IMR-90 (cell line): ENCODE results near the gene USP7. TPM values are rescaled to one million over a fixed set of nuclear protein-coding genes. Genes with fewer than 3 reads are reported as not detected.
A peak's percentile ranks its signal among the peaks of the same experiment; 100 is the strongest.

Source experiments
- ATAC-seq: fragments of 200-7000 bp; cut with Tn5 transposase; 2 replicates; pipeline ENCODE4 v1.9.1; 2020; ENCODE audit warnings: low read depth, mild to moderate bottlenecking, moderate library complexity
- BruUV-seq: library from RNA; stranded (reverse); fragments of 400-500 nt; replicated peaks from 2 replicates; lab custom pipeline; 2021; lab: Mats Ljungman, UMichigan
- CTCF ChIA-PET: fragments of 300-600 bp; formaldehyde crosslinking; extraction: SDS; loops from one replicate; lab custom pipeline; 2021; ENCODE audit warnings: antibody characterized with exemption; lab: Yijun Ruan, JAX
- POLR2A ChIA-PET: fragments of 300-600 bp; sonication (Branson Sonifier 250); formaldehyde crosslinking; loops from one replicate; lab custom pipeline; 2022; ENCODE audit warnings: antibody characterized with exemption; ENCODE audit not compliant: unreplicated experiment; lab: Charles Lee
- DNase-seq: peaks from one replicate; pipeline ENCODE4 v3.0.0; 2013
- H2AFZ ChIP-seq: replicated peaks from 2 replicates; pipeline ENCODE3; 2013; ENCODE audit warnings: low read length, mild to moderate bottlenecking; ENCODE audit not compliant: poor library complexity
- H2AK5ac ChIP-seq: 2 replicates; pipeline ENCODE4 v1.6.1; 2013; ENCODE audit warnings: low read depth, low read length, inconsistent platforms
- H2AK9ac ChIP-seq: replicated peaks from 2 replicates; pipeline ENCODE3; 2013; ENCODE audit warnings: mild to moderate bottlenecking, low read depth, low read length, moderate library complexity; ENCODE audit not compliant: poor library complexity
- H2BK120ac ChIP-seq: 2 replicates; pipeline ENCODE4 v1.6.1; 2013; ENCODE audit warnings: low read depth, low read length, inconsistent platforms
- H2BK15ac ChIP-seq: 3 replicates; pipeline ENCODE4 v1.6.1; 2013; ENCODE audit warnings: low read depth, low read length, inconsistent platforms
- H2BK20ac ChIP-seq: 2 replicates; pipeline ENCODE4 v1.6.1; 2013; ENCODE audit warnings: low read depth, mild to moderate bottlenecking, inconsistent platforms, low read length, moderate library complexity
- H2BK5ac ChIP-seq: 2 replicates; pipeline ENCODE4 v1.6.1; 2013; ENCODE audit warnings: mild to moderate bottlenecking, low read depth, low read length, inconsistent platforms; ENCODE audit not compliant: poor library complexity, severe bottlenecking
- H3K14ac ChIP-seq: replicated peaks from 2 replicates; pipeline ENCODE4 v1.6.1; 2013; ENCODE audit warnings: low read depth, low read length, inconsistent platforms
- H3K18ac ChIP-seq: 2 replicates; pipeline ENCODE4 v1.6.1; 2013; ENCODE audit warnings: low read depth, low read length, control low read depth
- H3K23ac ChIP-seq: 2 replicates; pipeline ENCODE4 v1.6.1; 2013; ENCODE audit warnings: low read depth, low read length, inconsistent platforms
- H3K27ac ChIP-seq: 2 replicates; pipeline ENCODE4 v1.5.1; 2013; ENCODE audit warnings: mild to moderate bottlenecking, control low read depth, low read length; ENCODE audit not compliant: insufficient read depth
- H3K27me3 ChIP-seq: 2 replicates; pipeline ENCODE4 v1.6.1; 2013; ENCODE audit warnings: low read length; ENCODE audit not compliant: control insufficient read depth, insufficient read depth
- H3K36me3 ChIP-seq: 2 replicates; pipeline ENCODE4 v1.6.1; 2013; ENCODE audit warnings: low read length, mixed read lengths; ENCODE audit not compliant: control insufficient read depth, insufficient read depth
- H3K4ac ChIP-seq: 2 replicates; pipeline ENCODE4 v1.6.1; 2013; ENCODE audit warnings: low read depth, low read length, inconsistent platforms
- H3K4me1 ChIP-seq: 2 replicates; pipeline ENCODE4 v1.6.1; 2013; ENCODE audit warnings: low read length, mixed read lengths; ENCODE audit not compliant: control insufficient read depth, insufficient read depth
- H3K4me2 ChIP-seq: 2 replicates; pipeline ENCODE4 v1.6.1; 2013; ENCODE audit warnings: low read depth, mild to moderate bottlenecking, control low read depth, low read length, moderate library complexity
- H3K4me3 ChIP-seq: 2 replicates; pipeline ENCODE4 v1.5.1; 2013; ENCODE audit warnings: low read depth, mild to moderate bottlenecking, control low read depth, low read length, moderate library complexity; ENCODE audit not compliant: insufficient read depth
- H3K56ac ChIP-seq: 2 replicates; pipeline ENCODE4 v1.6.1; 2013; ENCODE audit warnings: low read length, inconsistent platforms; ENCODE audit not compliant: insufficient read depth; ENCODE audit errors: extremely low read depth
- H3K79me1 ChIP-seq, 2 experiments: 2 replicates each; pipeline ENCODE4 v1.6.1; 2013; ENCODE audit warnings: low read length in 2 of 2, inconsistent platforms in 1 of 2, low read depth in 1 of 2
- H3K9ac ChIP-seq: 2 replicates; pipeline ENCODE4 v1.6.1; 2013; ENCODE audit warnings: low read depth, low read length, control low read depth
- H3K9me1 ChIP-seq: 2 replicates; pipeline ENCODE4 v1.6.1; 2013; ENCODE audit warnings: low read length, inconsistent platforms; ENCODE audit not compliant: insufficient read depth
- H3K9me3 ChIP-seq: 2 replicates; pipeline ENCODE4 v1.6.1; 2013; ENCODE audit warnings: low read length; ENCODE audit not compliant: control insufficient read depth, insufficient read depth
- H4K20me1 ChIP-seq: 2 replicates; pipeline ENCODE4 v1.6.1; 2013; ENCODE audit warnings: low read length, inconsistent platforms; ENCODE audit not compliant: insufficient read depth
- H4K5ac ChIP-seq: 2 replicates; pipeline ENCODE4 v1.6.1; 2013; ENCODE audit warnings: mild to moderate bottlenecking, low read depth, low read length, control low read depth
- H4K8ac ChIP-seq, 2 experiments: 2 replicates each; pipeline ENCODE4 v1.6.1; 2013; ENCODE audit warnings: low read depth in 2 of 2, low read length in 2 of 2, control low read depth in 1 of 2, inconsistent platforms in 1 of 2
- H4K91ac ChIP-seq: 2 replicates; pipeline ENCODE4 v1.6.1; 2013; ENCODE audit warnings: low read depth, low read length, inconsistent platforms; ENCODE audit not compliant: insufficient read depth
- CHD1 ChIP-seq: IDR thresholded peaks from 2 replicates; pipeline ENCODE4 v1.6.1; 2012; ENCODE audit warnings: low read depth, low read length, improper control_type of control experiment
- FOS ChIP-seq: fragments of 150-350 bp; IDR thresholded peaks from 2 replicates; pipeline ENCODE4 v1.6.1; 2016; ENCODE audit warnings: low read depth, low read length
- RCOR1 ChIP-seq: IDR thresholded peaks from 2 replicates; pipeline ENCODE4 v1.6.1; 2012; ENCODE audit warnings: mild to moderate bottlenecking, low read length, improper control_type of control experiment; ENCODE audit not compliant: insufficient replicate concordance
- WGBS, 2 experiments: methylation state at CpG; one replicate each; pipeline versions ENCODE4 v1.1.5 to v1.1.7; 2013; ENCODE audit warnings: missing lambda C conversion rate in 2 of 2; ENCODE audit not compliant: insufficient read length in 1 of 2; ENCODE audit errors: extremely low coverage in 2 of 2; 5-methylcytosine and 5-hydroxymethylcytosine counted together
- dilution Hi-C: fragments of 300-500 bp; cut with HindIII; formaldehyde crosslinking; loops from one replicate; pipeline ENCODE4 v1.14.3; 2018; ENCODE audit warnings: low sequenced_read_pairs; ENCODE audit not compliant: unreplicated experiment
- in situ Hi-C: fragments of 300-500 bp; cut with MboI; formaldehyde crosslinking; loops from 3 replicates; pipeline ENCODE4 v1.14.3; 2019; ENCODE audit warnings: low sequenced_read_pairs, inconsistent platforms, mixed read lengths
- intact Hi-C: fragments of 100-400 bp; cut with micrococcal nuclease; formaldehyde crosslinking; loops from 2 replicates; pipeline ENCODE4 v1.10.0; 2022
- polyA plus RNA-seq, 3 experiments: library from polyadenylated mRNA; depleted of rRNA; stranded (reverse); fragments of >200 nt; gene quantifications; 2 replicates each; pipeline ENCODE4 v1.2.3, GENCODE V29; 2012; ENCODE audit warnings: low replicate concordance in 1 of 3
- total RNA-seq: library from RNA; depleted of rRNA; stranded (reverse); fragments of >200 nt; gene quantifications from 2 replicates; pipeline ENCODE4 v1.2.3, GENCODE V29; 2012

USP7 gene
- total and polyA plus RNA-seq, 2 of the 4 experiments (the other 2 are of a cell fraction): 17.8 to 28.3 TPM

DNA sequence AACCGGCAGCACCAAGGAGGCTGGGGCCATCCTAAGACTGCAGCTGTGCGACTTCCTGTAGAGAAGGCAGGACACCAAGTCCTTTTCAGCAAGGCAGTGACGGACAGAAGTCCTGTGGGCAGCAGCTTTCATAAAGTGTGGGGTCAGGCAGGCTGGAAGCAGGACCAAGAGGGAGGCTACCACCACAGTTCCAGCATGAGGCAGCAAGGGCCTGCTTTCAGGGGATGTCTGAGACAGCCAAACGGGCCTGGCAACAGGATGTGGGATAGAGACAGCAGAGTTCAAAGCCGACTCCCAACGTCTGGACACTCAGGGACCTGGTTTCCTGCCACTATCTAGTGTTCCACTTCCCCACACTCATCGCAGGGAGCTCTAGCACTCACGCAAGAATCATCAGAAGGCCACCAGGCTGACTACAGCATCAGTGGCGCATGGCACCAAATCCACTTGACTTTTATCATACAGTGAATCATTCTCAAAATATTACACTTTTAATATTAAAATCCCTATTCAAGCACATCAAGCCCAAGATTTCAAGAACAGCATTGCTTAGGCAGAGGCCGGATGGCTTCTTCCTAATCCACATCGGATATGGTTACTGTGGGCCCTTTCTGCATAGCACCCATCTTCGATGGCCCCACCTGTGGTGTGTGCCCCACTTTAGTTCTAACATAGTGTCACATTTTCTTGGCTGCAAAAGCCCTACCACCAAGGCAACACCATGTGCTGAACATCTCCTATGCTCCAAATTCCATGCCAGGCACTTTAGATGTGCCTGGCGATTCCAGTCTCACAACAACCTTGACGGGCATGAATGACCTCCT, 5.2 kb downstream of the USP7 start:
- Histone ChIP-seq H3K4ac (peak overlapping the region; percentile 2; the same call in 1 of the 2 replicates), H4K20me1 (peaks cover 88% of the 10 kb centered on the region), H4K91ac (no peak overlapping the region), H3K27me3 (no peaks in the 10 kb centered on the region), H3K27ac (peak overlapping the region; percentile 7; the same call in 1 of the 2 replicates), H2AFZ (no peak overlapping the region), H3K9me1 (peaks cover 35% of the 10 kb centered on the region), H2BK15ac (no peak overlapping the region), H3K4me2 (peak overlapping the region; percentile 41), H2AK5ac (no peak overlapping the region), H3K23ac (peak overlapping the region; percentile 8), H2AK9ac (peak overlapping the region; percentile 35), H3K9ac (no peak overlapping the region), H3K56ac (no peak overlapping the region), H3K9me3 (no peaks in the 10 kb centered on the region), H3K14ac (no peak overlapping the region; the same call in 1 of the 2 replicates), H2BK5ac (peak overlapping the region; percentile 14), H3K4me3 (no peak overlapping the region), H4K8ac (no peak overlapping the region), H3K18ac (no peak overlapping the region), H2BK20ac (no peak overlapping the region), H3K36me3 (no peaks in the 10 kb centered on the region), H4K5ac (no peak overlapping the region), H3K4me1 (peaks cover 37% of the 10 kb centered on the region), H3K79me1 (peaks cover 0 to 64% of the 10 kb centered on the region in 2 experiments; a peak in 2 of 4 replicates), H2BK120ac (no peak overlapping the region)
- intact Hi-C loops (loop anchor here (1.0 kb wide), 1 partner anchor 8 kb away; no protein-coding TSS in a partner anchor), dilution Hi-C loops (no loop called here), in situ Hi-C loops (no loop called here)
- DNase-seq (peak; percentile 69), ATAC-seq (peak; percentile 30)
- no TSS peak for BruUV-seq
- WGBS, 2 experiments: 6% methylated on average over 3 of the region's 14 CpGs; no CpG with 5 or more reads in 1 of the 2 experiments
- TF ChIP-seq CHD1 (no peak), FOS (0 out of 2 replicates have a peak, but pooled peaks have one; percentile 7), RCOR1 (peak; percentile 19)
- ChIA-PET POLR2A (no interaction called here), CTCF (interaction anchor here (1.0 kb wide), 1 partner anchor 22 kb away, joined by 4 read pairs; no protein-coding TSS in a partner anchor)
